ENCODE data around the gene DIO3.

The DIO3 gene

DNA sequence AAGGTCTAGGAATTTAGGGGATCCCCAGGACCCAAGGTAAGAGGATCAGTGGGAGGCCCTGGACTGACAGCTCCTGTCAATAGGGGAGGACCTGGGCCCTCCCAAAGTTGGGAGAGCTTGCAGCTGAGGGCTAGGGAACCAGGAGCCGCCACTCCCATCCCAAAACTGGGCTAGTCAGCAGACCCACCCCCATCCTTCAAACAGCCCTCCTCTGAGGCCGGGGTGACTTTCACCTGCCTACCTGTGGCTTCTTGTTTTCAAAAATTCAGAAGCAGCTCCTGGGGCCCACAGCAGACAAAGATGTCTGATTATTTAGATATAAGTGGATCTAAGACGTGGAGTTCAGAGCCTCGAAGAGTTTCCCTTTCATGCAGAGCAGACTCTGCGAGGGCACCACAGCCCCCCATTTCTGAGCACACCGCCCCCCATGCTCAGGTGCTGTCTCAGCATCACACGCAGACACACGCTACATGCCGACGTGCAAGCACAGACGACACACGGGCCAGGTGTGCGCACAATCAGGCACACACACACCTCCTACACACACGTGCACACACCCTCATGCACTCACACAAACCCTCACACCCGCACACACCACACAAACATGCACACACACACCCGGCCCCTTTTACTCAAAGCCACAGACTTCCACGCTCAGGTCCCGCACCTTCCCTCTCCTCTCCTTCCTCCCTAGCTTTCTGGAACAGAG lies 21.9 kb downstream of the DIO3 start:
- no peak for DNase-seq (ENCODE audit: low spot score)

DNA sequence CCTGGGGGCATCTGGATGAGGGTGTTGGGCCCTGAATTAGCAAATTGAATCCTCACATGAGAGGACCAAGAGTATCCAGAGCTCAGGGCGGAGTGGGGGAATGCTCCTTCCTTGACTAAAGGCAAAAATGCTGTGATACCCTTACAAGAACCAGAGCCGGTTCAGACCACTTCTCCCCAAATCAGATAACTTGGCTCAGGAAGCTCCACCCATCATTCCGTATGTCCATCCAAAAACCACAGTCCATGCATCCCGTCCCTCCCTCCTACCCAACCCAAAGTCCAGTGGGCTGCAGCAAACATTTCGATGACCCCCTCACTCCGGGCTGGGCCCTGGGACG lies 22.4 kb downstream of the DIO3 start:
- no peak for DNase-seq (ENCODE audit: low spot score)

DNA sequence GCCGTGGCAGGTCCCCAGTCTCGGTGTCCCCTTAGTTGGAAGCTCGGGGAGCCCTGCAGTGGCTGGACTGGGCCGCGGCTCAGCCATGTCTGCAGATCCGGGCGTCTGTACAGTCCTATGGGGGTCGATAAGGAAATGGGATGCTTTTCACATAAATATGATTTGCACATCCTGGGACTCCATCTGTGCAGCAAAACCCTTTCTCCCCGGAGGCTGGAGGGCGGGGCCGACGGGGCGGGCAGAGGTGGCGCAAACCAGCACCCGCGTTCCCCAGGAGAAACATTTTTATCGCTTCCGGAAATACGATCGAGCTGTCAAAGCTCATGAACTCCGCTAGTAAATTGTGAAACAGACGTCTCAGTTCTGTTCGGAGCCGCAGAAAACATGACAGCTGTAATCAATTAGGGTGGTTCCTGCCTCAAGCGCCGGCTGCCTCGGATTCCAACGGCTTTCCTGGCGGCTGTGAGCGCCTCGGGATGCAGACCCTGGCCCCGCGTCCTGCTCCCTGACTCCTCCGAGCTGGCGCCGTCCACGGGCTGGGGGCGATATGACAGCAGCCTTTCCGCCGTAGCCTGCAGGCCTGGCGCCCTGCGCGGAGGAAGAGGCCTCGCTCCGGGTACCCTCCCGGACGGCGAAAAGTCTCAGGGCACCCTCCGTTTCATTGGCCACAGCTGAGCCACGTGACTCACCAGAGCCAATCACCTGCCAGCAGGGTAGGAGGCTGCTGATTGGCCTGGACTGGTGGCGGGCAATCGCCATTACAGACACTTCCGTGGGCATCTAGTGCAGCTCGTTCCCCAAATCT lies 23.0 kb downstream of the DIO3 start:
- DNase-seq (ENCODE audit: low spot score), result peak; percentile 83

DNA sequence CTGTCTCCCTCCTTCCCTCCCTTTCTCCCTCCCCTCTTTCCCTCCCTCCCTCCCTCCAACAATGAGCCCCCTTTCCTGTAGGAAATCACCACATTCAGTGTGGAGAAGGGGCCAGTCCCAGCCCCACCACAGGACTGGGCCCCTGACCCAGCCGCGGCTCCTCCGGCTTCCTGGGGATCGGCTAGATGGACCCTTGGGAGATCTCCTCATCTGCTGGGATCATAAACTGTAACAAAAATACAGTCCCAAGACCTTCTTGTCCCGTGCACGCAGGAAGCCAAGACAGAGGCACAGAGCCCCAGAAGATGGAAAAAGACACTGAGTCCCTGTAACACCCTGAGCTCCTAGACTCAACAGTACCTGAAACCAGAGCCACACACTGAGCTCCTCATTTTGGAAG lies 23.9 kb downstream of the DIO3 start:
- peak; percentile 53 for DNase-seq (ENCODE audit: low spot score)

DNA sequence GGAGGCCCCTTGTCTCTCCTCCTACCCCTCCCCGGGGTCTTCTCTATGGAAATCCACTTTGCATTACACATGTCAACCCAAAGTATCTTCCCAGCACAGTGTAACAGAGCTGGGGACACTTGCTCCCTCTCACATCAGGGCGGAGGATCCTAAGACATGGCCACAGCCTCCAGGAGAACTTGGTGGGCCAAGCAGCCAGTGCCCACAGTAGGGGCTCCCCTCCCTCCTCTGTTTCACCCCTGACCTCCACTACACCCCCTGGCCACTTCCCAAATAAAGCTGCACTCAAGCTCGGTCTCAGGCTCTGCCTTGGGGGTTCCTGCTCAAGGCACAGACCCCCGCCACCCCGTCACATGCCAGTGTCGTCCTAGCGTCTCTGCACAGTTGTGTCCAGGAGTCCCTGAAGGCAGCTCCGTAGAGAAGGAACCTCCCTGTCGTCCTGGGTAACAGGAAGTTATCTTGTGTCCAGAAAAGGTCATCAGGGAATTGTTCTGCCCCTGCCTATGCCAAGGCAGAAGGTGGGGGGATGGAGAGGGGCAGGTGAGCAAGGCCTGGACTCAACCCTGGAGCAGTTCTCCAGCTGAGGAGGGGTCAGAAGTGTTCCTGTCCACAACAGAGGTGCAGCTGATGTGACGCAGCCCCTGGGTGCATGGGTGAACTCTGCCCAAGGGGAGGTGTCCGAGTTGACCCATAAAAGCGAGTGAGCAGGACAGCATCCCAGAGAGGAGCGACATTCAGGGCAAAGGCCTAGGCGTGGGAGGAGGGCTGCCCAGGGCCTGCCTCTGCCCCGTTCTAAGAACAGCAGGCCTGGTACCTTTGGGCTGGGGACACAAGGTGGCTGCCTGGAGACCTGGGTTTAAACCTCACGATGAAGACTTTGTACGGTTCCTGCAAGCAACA lies 25.5 kb downstream of the DIO3 start:
- peak; percentile 63 for DNase-seq (ENCODE audit: low spot score)

DNA sequence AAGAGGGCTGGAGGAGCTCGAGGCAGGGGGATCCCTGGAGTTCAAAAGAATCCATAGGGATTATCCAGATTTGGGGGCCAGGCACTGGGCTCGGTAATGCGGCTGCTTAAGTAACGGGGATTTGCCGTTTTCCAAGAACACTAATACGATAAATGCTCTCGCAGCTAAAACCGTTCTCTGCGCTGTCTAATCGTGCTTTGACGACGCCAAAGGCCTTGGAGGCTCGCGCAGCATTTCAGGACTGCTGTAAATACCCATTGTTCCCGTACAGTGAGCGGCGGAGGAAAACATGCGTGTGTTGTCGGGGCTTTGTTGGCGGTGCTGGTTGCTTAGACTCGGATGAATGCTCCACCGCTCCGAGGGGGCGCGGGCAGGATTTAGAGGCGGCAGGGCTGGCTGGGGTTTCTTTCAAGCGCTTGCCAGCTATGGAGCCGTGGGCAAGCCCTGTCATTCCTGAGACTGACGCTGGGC lies 26.2 kb downstream of the DIO3 start:
- DNase-seq (ENCODE audit: low spot score), result peak; percentile 60

DNA sequence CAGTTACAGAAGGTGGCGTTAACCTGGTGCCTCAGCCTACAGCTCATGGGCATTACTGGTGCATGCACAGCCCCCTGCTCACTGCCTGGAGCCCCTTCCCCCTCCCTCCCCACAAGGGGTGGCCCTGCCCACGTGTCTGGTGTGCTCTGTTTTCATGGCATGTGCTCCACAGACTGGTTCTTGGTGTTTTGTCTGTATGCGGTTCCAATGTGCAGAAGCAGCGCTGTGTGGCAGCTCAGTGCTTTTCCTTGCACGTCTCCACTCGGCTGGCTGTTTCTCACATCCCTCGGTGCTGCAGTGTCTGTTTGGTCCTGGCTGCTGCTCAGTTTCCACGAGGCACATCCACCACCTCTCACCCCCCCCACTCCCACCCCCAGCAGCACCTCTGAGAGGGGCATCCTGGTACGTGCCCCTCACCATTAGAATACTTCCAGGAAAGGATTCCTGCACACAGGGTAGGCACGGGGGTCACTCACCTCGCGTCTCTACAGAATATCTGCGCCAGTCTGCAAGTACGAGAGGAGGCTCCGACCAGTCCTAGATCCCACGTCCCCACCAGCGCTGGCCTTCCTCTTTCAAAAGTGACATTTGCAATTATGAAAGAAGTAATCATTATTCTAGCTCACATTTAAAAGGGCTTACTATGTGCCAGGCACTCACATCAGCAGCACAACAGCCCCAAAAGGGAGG lies 27.1 kb downstream of the DIO3 start:
- DNase-seq (ENCODE audit: low spot score), result peak; percentile 33

DNA sequence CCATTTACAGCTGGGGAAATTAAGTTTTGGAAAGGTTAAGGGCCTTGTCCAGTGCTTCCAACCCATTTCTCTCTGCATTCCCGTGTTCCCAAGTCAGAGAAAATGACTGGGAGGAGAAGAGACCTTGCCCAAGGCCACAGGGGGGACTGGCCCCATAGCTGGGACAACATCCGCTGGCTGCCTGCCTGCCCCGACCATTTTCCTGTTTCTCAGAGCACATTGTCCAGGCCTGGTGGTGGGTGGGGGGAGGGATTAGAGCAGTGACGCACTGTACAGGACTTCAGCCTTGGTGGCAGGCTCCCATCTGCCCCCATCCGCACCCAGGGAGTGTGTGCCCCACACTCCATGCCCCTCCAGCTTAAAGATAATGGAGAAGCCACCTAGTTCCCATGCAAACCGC lies 27.7 kb downstream of the DIO3 start:
- peak; percentile 53 for DNase-seq (ENCODE audit: low spot score)

DNA sequence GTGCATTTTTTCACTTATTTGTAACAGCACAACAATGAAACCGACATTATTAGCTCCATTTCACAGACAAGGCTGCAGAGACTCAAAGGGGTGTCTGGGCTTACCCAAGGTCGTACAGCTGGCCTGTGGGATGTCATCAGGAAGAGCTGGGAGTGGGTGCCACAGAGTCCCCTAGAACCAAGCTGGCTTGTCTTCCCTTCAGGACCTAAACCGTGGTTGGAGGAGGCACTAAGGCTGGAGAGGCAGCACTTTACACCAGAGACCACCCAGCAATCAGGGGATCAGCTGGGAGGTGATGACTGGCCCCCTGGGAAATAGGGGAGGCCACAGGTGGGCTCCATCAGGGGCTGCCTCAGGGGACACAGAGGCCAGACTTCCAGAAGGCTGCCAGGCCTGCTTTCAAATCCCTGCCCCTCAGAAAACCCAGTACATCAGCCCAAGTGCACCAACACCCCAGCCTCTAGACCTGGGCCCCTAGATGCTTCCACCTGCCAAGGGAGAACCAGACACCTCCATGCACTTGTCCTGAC lies 28.3 kb downstream of the DIO3 start:
- peak; percentile 53 for DNase-seq (ENCODE audit: low spot score)

DNA sequence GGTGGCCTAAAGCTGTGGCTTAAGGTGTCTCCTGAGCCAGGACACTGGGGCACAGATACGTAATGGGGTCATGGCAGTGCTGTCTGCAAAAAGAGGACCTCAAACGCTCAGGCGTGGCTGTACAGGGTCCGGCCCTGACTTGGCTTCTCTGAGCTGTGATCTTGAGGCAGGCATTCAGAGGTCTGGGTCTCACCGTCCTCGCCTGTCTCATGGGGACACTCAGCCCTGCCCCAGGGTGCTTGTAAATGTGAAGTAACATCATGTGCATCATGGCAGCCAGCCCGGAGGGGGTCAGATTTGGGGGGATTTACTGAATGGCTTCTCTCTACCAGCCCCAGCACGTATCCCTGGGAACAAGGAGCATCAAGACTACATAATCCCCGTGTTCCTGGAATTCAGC lies 28.8 kb downstream of the DIO3 start:
- DNase-seq (ENCODE audit: low spot score), result peak; percentile 59

DNA sequence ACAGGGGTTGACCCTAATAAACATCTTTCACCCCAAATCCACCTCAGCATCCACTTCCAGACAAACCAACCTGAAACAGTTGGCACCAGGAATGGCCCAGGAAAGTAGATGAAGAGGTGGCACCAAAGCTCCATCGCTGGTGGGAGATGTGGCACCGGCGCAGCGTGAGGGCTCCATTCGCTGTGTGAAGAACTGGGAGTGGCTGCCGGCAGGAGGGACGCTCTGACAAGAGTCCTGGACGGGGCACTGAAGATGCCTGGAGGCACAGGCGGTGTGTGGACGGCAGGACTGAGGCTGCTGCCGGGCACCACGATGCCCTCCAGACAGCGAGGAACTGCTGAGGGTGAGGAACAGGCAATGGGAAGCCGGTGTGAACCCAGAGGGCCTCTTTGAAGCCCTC lies 29.3 kb downstream of the DIO3 start:
- DNase-seq (ENCODE audit: low spot score), result no peak

DNA sequence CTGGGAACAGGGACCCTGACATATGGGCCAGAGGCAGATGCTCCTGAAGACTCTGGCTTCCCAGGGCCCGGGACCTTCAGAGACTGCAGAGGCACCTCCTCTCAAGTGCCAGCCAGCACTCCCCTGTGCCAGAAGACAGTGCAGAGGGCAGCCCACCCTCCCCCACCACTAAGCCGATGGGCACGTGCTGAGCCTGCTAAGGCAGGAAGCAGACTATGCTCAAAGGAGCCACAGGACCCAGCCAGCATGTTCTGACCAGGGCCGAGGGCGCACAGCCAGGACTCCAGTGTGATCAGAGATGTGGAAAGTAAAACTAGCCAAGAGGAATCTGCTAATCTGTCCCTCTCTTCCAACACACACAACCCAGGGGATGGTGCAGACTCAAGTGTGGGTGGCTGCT lies 29.8 kb downstream of the DIO3 start:
- DNase-seq (ENCODE audit: low spot score), result peak; percentile 60

DNA sequence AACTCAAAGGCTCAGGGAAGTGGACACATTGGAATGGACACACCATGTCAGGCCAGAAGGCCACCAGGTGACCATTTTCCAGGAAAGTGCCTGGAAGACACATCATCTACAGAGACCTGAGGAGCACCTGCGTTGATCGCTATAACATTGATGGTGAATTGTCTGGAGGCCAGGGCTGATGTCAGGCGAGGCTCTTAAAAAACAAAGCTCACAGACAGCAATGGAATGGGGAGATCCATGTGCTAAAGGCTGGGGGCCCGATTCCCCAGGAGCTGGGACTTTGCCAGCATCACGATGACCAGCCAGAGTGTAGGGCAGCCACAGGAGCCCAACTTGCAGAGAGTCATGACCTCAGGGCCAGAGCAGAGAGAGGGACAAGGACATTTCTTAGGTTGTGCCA lies 30.3 kb downstream of the DIO3 start:
- DNase-seq (ENCODE audit: low spot score), result peak; percentile 46

DNA sequence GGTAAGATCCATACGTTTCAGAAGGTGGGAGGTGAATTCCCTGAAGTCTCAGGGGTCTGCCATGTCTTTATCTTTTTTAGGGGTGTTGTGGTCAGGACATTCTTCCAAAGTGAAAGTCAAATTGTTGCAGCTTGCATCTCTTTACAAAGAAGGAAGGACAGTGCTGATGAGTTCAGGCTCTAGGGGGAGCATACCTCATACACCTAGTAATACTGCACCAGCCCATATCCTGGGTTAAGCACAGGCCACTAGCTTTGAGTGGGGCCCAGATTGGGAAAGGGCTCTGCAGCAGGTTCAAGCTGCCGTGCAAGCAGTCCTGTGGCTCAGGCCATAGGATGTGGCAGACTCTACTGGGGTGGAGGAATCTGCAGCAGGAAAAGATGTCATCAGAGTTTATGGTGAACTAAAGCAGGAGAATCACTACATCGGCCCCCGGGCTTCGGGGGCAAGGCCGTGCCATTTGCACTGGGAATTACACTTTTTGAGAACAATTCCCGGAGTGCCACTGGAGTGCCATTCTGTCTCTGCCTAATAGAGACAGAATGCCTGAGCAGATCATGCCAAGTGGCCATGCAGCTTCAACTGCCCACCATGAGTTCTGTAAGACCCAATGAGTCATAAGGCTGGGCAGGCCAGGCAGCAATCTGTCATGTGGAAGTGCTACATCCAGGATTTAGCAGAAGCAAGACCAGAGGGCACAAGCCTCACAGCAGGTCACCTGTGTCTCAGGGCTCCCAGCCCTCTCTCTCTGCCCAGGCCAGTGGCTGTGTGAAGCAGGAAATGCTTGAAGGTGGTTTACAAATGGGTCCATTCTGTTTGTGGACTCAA lies 32.3 kb downstream of the DIO3 start:
- peak; percentile 51 for DNase-seq (ENCODE audit: low spot score)

DNA sequence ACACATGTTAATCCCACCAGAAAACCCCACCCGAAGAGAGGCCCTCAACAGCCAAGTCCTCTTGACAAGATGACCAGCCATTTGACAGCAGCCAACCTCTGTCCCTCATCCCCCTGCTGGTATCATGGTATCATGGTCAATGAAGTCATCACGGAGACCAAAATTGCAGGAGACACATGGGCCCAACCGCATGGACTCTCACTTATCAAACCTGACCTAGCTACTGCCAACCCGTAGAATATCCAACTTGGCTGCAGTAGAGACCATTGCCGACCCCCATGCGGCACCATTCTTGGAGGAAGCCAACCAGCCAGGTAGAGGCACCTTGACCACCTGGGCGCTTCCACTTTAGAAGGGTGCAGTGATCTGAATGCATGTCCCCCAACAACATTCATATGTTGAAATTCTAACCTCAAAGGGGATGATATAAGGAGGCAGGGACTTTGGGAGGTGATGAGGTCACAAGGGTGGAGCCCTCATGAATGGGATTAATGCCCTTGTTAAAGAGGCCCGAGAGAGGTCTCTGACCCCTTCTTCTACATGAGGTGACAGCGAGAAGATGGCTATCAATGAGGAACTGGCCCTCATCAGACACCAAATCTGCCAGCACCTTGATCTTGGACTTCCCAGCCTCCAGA lies 33.3 kb downstream of the DIO3 start:
- no peak for DNase-seq (ENCODE audit: low spot score)

DNA sequence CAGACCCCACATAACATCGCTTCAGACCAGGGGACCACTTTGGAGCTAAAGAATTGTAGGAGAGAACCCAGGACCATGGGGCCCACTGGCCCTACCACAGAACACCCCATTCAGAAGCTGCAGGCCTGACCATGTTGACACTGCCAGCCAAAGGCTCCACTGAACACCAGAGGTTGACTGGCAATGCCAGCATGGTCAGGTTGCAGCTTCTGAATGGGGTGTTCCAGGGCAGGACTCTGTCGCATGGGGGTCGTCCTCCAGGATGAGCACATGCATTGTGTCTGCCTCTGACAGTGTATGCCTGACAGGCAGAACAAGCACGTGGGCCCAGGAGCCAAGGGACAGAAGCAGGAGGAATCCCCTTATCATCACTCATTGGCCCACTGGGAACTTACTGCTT lies 34.1 kb downstream of the DIO3 start:
- no peak for DNase-seq (ENCODE audit: low spot score)

DNA sequence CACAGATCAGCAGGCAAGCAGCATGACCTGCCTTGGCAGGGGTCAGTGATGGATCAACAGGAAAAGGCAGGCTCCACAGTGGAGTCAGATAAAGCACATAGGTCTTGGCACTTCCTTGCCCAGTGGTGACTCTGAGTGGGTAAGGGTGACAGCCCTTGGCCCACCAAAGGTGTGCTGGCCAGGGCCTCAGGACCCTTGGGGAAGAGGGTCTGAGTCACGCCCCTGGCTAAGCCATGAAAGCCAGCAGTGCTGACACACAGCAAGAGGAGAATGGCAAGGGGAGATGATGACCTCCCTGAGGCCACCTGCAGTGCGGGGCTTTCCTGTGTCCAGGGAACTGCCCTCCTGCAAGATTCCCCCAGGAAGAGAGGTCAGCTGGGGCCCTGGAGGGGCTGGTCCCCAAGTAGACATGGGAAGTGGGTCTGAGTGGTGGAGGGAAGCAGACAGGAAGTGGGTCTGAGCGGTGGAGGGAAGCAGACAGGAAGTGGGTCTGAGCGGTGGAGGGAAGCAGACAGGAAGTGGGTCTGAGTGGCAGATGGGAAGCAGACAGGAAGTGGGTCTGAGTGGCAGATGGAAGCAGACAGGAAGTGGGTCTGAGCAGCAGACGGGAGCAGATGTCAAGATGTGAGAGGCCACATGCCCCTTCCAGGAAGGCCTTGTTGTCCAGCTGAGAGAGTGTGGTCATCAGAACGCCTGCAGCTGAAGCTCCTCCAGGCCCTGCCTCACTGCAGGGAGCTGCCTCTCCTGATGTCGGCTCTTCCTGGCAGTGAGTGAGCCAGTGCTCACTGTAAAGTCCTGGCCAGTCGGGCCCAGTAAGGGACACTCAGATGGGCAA lies 34.8 kb downstream of the DIO3 start:
- no peak for DNase-seq (ENCODE audit: low spot score)

DNA sequence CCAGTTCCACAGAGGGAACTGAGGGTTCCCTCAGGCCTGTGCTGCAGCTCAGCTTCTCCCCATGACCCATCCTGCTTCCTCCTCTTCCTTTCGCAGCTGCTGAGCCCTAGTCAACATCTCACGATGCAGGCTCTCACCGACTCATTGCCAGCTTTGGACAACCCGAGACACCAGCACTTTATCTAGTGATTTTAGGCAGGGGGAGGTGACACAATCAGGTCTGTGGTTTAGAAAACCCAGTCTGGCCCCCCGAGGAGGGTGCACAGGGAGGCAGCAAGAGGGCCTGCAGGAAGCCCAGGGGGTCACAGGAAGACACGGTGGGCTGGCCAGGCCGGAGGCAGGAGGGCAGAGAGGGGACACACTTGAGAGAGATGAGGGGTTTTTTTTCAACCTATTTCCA lies 35.4 kb downstream of the DIO3 start:
- no peak for DNase-seq (ENCODE audit: low spot score)

DNA sequence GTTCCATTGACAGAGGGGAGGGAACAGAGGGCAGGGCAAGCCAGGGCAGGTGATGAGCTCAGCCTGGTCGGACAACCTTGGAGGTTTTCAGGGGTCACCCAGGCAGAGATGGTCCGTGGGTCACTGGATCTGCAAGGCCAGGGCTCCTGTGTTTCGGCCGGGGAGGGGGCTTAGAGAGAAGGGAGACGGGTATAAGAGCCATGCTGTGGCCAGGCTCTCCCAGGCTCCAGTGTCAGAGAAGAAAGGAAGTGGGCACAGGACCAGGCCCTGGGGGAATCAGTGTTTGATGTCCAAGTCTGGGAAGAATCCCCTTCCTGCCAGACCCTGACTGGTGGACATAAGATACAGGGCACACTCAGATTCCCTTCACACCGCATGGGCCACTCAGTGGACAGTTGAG lies 36.9 kb downstream of the DIO3 start:
- no peak for DNase-seq (ENCODE audit: low spot score)
